Measurements from ENCODE around the gene ANK3. TPM values are rescaled to one million over a fixed set of nuclear protein-coding genes. Genes with fewer than 3 reads are reported as not detected.

ANK3 gene
- total RNA-seq, 1 experiment from 2014 or later, result 32.0 TPM

DNA sequence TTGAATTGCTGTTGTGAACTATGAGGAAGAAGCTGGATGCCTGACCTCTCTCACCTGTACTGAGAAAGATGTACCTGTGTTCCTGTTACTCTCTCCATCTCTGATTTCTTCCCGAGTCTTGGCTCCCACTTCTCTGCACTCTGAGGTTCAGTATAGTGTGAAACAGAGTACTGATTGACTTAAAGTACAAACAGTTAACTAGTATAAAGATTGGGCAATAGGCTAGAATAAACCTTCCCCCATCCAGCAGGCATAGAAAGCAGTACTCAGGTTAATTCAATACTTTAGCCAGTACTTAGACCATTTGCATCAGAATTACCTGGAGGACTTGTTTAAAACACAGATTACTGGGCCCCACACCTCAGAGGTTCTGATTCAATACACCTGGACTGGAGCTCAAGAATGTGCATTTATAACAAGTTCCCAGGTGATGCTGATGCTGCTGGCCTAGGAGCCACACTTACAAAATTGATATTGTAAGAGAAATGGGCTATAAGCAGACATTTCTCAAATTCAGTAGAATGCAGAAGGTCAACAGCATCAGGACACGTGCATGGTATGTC is 51.6 kb downstream of the ANK3 start:
- Histone ChIP-seq H4K20me1 (ENCODE audit: insufficient read depth) (no peaks in the 10 kb centered on the region), H3K4me2 (no peak overlapping the region), H3K4me1 (replicated peaks; ENCODE audit: insufficient read depth) (no peaks in the 10 kb centered on the region), H3K79me2 (ENCODE audit: low read depth) (no peaks in the 10 kb centered on the region), H3K9me2 (ENCODE audit: insufficient read depth) (no peaks in the 10 kb centered on the region), H3K27ac (no peak overlapping the region), H3K27me3 (ENCODE audit: insufficient read depth, low read depth) (no peaks in the 10 kb centered on the region), H3K9me3 (ENCODE audit: insufficient read depth, low read depth) (no peaks in the 10 kb centered on the region), H3K4me3 (no peak overlapping the region), H3F3A (ENCODE audit: insufficient read depth, low read depth) (no peaks in the 10 kb centered on the region), H2AFZ (no peak overlapping the region), H3K36me3 (ENCODE audit: low read depth) (no peaks in the 10 kb centered on the region)
- CTCF ChIA-PET, result no interaction called here
- DNase-seq, result no peak
- no peak for TF ChIP-seq EZH2 (IDR thresholded peaks at IDR 0.05; ENCODE audit: low read depth)
- TF ChIP-seq, protein P1, sequence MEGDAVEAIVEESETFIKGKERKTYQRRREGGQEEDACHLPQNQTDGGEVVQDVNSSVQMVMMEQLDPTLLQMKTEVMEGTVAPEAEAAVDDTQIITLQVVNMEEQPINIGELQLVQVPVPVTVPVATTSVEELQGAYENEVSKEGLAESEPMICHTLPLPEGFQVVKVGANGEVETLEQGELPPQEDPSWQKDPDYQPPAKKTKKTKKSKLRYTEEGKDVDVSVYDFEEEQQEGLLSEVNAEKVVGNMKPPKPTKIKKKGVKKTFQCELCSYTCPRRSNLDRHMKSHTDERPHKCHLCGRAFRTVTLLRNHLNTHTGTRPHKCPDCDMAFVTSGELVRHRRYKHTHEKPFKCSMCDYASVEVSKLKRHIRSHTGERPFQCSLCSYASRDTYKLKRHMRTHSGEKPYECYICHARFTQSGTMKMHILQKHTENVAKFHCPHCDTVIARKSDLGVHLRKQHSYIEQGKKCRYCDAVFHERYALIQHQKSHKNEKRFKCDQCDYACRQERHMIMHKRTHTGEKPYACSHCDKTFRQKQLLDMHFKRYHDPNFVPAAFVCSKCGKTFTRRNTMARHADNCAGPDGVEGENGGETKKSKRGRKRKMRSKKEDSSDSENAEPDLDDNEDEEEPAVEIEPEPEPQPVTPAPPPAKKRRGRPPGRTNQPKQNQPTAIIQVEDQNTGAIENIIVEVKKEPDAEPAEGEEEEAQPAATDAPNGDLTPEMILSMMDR (conservative IDR thresholded peaks at IDR 0.05), result no peak
- no TSS peak for BruUV-seq (replicated peaks)
- POLR2A ChIA-PET (ENCODE audit: unreplicated experiment), result no interaction called here
- intact Hi-C loops (cut with micrococcal nuclease; ENCODE audit: unreplicated experiment), result no loop called here

DNA sequence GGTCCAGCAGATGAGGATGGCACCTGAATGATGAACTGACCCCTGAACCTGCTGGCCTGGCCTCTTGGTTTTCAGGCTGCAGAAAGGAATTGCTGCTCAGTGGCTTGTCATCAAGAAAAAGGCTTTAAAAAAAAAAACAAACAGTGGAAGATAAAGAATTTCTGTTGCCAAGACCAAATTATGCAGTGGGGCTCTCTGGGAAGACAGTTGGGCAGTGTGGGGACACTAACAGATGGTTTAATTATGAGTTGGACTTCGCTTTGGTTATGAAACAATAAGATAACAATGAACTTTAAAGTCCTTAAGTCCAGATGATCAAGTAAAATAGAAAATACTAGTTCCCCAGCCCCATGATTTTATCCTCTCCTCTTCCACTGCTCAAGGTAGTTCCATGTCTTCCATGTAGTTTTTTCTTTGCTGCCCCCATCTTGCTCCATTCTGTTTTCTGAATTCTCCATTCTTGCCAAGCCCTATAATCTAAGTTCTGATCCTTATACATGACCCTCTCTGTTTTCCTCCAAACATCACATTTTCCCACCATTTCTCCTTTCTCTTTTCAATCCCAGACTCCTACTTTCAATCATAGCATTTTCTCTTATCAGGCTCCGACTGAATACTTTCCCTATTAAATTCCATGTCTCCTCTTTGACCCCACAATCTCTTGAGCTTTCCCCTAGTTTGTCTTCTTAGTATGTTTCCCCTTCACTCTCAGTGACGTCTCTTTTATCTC is 52.6 kb downstream of the ANK3 start:
- TF ChIP-seq, protein P1 (conservative IDR thresholded peaks at IDR 0.05), result no peak
- no peak for TF ChIP-seq EZH2 (IDR thresholded peaks at IDR 0.05; ENCODE audit: low read depth)
- no peak for DNase-seq
- H4K20me1 ChIP-seq (ENCODE audit: insufficient read depth), result no peaks in the 10 kb centered on the region
- no peaks in the 10 kb centered on the region for H3K9me2 ChIP-seq (ENCODE audit: insufficient read depth)
- H2AFZ ChIP-seq, result no peak overlapping the region
- H3K36me3 ChIP-seq (ENCODE audit: low read depth), result no peaks in the 10 kb centered on the region
- no peaks in the 10 kb centered on the region for H3K79me2 ChIP-seq (ENCODE audit: low read depth)
- no peak overlapping the region for H3K27ac ChIP-seq
- BruUV-seq (replicated peaks), result no TSS peak
- H3K4me3 ChIP-seq, result no peak overlapping the region
- H3K4me1 ChIP-seq (replicated peaks; ENCODE audit: insufficient read depth), result no peaks in the 10 kb centered on the region
- ChIA-PET CTCF (no interaction called here), POLR2A (ENCODE audit: unreplicated experiment) (no interaction called here)
- no peaks in the 10 kb centered on the region for H3K9me3 ChIP-seq (ENCODE audit: insufficient read depth, low read depth)
- H3K4me2 ChIP-seq, result no peak overlapping the region
- intact Hi-C loops (cut with micrococcal nuclease; ENCODE audit: unreplicated experiment), result no loop called here
- no peaks in the 10 kb centered on the region for H3K27me3 ChIP-seq (ENCODE audit: insufficient read depth, low read depth)
- no peaks in the 10 kb centered on the region for H3F3A ChIP-seq (ENCODE audit: insufficient read depth, low read depth)

DNA sequence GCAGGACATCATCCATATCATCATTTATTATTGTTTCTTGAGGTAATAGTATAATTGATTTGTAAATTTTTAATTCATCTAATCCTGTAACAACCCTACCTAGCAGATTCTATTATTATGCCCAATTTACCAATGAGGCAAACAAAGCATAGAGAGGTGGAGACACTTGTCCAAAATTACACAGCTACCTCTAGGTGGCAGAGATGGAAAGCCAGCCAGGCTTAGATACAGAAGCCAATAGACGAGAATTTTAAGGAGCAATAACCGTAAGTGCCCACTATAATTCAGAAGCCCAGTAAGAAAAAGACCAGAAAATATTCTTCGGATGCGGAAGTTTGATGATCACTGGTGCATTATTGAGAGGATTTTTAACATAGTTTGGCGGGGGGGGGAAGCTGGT is 54.0 kb downstream of the ANK3 start:
- Histone ChIP-seq H3K79me2 (ENCODE audit: low read depth) (no peaks in the 10 kb centered on the region), H3K4me3 (no peak overlapping the region), H2AFZ (no peak overlapping the region), H3F3A (ENCODE audit: insufficient read depth, low read depth) (no peaks in the 10 kb centered on the region), H4K20me1 (ENCODE audit: insufficient read depth) (no peaks in the 10 kb centered on the region), H3K27ac (no peak overlapping the region), H3K4me1 (replicated peaks; ENCODE audit: insufficient read depth) (no peaks in the 10 kb centered on the region), H3K4me2 (no peak overlapping the region), H3K9me2 (ENCODE audit: insufficient read depth) (no peaks in the 10 kb centered on the region), H3K27me3 (ENCODE audit: insufficient read depth, low read depth) (no peaks in the 10 kb centered on the region), H3K9me3 (ENCODE audit: insufficient read depth, low read depth) (no peaks in the 10 kb centered on the region), H3K36me3 (ENCODE audit: low read depth) (no peaks in the 10 kb centered on the region)
- CTCF ChIA-PET, result interaction anchor here (1.0 kb wide), 1 partner anchor 98 kb away, joined by 4 read pairs; no protein-coding TSS in a partner anchor
- BruUV-seq (replicated peaks), result no TSS peak
- intact Hi-C loops (cut with micrococcal nuclease; ENCODE audit: unreplicated experiment), result no loop called here
- DNase-seq, result no peak
- TF ChIP-seq EZH2 (IDR thresholded peaks at IDR 0.05; ENCODE audit: low read depth), result no peak
- TF ChIP-seq, protein P1 (conservative IDR thresholded peaks at IDR 0.05), result peak; percentile 52
- POLR2A ChIA-PET (ENCODE audit: unreplicated experiment), result interaction anchor here (0.7 kb wide), 1 partner anchor 89 kb away, joined by 5 read pairs; no protein-coding TSS in a partner anchor
